HG02981 (cell line): Measurements from ENCODE around the gene ACTR5.

ENCODE experiments used
- ATAC-seq: cut with Tn5 transposase; IDR thresholded peaks from one replicate; pipeline ENCODE4 v1.9.1; 2021; ENCODE audit warnings: mild to moderate bottlenecking, moderate library complexity; ENCODE audit not compliant: unreplicated experiment

ACTR5 gene

DNA sequence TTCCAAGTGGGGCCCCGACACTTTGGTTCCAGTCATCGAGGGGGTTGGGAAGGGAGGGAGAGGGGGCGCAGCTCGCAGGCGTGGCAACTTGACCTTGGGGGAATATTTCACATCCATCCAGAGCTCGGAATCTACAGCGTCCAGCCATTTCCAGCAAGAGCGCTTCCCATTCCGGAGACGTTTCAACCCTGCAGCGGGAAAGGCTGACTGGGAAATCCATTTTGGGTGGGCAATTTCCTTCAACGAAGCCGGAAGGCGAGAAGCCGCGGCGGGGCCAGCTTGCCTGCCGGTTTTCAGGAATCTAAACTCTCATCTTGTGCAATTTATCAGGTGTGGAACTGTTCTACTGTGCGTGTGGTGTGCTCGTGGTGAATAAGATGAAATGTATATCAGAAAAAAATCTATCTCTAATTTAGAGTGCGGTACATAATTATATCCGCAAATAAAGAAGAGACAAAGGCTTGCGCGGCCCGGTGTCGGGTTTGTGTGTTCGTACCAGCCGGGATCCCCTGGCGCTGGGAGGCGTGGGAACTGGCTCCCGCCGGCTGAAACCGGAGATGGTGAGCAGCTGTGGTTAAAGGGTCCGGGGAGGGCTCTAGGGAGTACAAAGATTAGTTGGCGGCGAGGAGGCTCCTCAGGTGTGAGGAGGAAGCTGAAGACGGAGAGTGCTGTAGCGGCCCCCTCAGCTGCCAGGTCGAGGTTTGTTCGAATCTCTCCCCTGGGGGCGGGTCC, 19.2 kb upstream of the ACTR5 start:
- ATAC-seq: no peak

DNA sequence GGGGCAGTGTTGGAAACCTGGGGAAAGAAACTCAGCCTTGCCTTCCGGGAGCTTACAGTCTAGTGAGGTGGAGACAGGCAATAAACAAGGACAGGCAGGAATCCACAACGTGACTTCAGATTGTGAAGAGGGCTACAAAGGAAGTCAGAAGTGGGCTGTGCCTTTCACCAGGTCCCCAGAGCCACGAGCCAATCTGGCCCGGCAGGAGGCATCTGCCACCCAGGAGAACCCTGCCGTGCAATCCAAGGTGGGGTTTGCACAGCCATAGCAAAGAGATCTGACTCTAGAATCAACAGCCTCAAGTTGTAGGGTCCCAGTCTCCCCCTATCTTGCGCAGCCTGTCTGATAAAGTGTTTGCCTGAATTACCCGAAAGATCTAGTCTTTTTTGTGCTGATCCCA, 18.5 kb upstream of the ACTR5 start:
- no peak for ATAC-seq

DNA sequence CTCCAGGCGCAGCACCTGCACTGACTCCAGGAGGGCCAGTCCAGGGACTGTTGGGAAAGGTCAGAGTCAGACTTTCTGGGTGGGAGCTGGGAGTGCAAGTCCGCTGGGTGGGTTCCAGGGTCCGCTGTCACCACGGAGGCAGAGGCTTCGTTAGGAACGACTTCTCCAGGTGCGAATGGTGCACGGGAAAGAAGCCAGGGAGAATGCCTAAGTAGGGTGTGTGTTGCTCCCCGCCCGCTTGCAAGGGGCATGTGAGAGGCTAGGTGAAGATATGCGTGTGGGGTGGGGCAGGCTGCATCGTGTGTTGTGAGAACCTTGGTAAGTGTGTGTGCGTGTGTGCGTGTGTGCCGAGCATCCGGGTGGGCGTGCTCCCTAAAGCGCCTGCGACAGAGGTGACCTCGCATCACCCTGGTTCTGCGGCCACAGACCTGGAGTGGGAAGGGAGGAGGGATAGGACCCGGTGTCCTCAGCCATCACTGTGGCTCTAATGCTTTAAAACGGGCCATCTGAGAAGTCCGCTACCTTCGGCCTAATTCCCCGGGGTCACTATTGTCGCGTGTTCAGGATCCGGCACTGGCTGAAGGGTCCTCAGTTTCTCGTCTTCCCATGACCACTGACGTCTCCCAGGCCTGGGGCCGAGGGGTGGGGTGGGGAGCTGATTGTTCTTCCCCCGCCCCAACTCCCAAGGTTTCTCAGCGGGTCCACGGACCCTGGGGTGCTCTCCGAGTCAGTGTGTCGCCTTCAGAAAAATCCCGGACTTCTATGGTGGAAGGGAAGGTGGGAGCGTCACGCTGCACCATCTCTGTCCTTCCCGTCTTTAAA, 17.9 kb upstream of the ACTR5 start:
- no peak for ATAC-seq

DNA sequence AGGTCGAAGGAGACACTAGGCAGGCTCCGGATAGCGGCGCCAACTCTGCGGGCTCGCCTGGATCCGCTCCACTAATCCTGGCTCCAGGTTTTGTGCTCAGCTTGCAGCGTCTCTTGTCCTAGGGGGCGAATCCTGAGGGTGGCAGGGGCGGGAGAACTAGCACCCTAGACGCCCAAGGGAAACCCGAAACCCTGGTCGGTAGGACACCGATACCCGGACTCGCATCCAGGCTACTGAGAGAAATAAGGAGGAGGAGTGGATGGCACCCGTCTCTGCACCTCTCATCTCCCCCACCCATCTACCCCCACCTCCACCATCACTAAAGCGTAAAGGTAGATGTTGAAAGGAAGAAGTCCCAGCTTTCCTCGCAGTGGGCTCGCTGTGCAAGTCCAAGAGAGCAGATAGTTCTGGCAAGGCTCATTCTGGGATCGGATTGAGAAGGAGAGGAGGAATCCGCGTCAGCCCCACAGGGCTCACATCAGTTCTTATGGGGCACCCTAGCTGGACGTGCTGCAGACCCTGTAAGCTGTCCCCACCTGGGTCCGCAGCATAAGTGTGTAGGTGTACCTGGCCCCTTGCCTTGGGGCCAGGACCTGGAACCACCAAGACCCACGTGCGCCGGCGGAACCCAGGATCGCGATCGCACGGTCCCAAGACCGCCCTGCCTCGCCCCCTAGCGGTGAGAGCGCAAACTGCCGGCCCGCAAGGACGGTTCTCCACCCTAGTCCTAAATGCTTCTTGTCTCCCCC, 17.1 kb upstream of the ACTR5 start:
- peak; percentile 49 for ATAC-seq

DNA sequence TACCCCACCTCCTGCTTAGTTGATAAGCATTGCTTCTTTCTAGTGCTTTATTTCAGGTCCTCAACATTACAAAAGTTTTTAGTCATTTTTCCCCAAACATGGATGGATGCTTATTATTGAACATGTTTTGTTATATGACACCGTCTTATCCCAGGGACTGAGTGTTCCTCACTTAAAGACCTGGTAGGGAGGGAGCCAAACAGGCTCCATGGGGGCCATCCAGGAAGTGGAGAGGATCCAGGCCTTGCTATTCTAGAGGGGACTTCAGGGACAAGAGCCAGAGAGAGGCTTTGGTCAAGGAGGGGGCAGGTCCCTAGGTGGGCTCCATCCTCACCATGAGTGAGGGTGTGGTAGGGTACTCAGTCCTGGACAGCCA, 16.5 kb upstream of the ACTR5 start:
- no peak for ATAC-seq

DNA sequence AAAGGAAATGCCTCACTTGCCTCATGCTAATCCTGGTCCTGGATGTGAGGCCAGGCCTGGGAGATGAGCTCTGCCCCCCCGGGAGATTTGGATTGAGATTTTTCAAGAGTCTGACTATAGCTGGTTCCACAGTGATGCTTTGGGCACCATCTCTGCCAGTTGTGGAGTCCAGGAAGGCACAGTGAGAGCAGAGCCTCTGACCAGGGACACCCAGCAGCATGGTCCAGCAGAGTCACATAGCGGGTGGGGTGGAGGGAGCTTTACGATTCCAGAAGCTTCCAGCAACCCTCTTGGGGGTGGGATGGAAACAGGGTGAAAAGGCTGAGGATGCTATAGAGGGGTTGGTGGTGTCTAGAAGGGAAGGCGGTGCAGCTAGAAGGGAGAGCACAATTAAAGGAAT, 15.3 kb upstream of the ACTR5 start:
- ATAC-seq: no peak

DNA sequence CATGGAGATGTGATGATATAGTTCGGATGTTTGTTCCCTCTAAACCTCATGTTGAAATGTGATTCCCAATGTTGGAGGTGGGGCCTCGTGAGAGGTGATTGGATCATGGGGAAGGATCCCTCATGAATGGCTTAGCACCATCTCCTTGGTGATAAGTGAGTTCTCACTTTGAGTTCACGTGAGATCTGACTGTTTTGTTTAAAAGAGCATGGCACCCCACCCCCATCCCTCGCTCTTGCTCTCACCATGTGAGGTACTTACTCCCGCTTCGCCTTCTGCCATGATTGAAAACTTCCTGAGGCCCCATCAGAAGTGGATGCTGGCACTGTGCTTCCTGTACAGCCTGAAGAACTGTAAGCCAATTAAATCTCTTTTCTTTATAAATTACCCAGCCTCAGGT, 13.1 kb upstream of the ACTR5 start:
- ATAC-seq: no peak

DNA sequence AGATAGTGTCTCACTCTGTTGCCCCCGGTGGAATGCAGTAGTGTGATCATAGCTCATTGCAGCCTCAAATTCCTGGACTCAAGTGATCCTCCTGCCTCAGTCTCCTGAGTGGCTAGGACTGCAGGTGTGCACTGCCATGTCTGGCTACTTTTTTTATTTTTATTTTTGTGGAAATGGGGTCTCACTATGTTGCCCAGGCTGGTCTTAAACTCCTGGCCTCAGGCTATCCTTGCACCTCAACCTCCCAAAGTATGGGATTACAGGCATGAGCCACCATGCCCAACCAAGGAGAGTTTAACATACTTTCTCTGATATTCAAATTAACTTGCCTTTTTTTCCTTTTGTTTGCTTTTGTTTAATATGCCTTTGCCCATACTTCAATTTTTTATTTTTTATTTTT, 10.4 kb upstream of the ACTR5 start:
- ATAC-seq: no peak

DNA sequence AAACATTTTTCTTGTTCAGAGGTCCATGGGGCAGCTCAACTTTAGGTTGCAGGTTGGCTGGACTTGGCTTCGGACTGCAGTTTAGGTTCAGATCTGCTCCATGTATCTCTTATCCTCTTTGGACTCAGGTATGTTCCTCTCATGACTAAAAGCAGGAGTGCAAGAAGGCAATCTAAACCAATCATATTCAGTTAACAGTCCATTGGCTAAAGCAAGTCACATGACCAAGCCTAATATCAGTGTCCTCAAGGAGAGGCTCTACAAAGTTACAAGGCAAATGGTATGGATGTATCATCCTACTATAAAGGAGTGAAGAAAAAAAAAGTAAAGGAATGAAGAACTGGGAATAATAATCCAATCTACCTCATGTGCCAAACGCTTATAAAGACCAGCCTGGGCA, 2.5 kb upstream of the ACTR5 start:
- no peak for ATAC-seq

DNA sequence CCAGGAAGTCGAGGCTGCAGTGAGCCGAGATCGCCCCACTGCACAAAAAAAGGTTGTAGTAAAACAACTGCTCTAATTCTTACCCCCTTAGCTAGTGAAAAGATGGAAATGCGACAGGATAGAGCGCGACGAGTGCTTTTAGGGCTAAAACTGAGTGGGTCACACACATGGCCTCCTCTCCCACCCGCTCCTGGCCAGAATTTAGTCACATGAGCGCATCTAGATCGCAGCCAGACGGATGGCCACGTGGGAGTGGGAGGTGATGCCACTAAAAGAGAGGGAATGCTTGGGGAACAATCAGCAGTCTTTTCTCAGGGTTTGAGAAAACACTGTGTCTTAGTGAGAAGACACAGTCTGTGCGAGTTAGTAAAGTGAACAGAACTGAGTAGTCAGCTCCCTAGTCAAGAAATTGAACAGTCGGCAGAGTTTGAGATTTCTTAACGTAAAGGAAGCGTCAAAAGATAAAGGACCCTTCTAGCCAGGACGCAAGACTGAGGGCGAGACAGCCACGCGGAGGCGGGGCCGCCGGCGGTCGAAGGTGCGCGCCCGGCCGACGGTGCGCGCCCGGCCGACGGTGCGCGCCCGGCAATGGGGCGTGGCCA, 664 bp upstream of the ACTR5 start:
- no peak for ATAC-seq

DNA sequence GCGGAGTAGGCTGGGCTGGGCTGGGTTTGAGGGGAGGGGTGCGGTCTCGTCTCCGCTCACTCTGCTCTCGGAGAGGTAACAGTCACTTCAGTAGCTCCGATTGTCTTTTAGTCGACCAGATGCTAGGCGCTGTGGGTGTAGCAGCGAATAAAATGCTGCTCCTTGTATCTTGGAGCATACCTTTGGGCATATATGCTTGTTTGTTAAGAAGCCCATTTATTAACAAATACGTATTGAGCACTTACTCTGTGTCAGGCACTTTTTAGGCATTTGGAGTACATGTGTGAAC, 545 bp downstream of the ACTR5 start:
- peak; percentile 36 for ATAC-seq

DNA sequence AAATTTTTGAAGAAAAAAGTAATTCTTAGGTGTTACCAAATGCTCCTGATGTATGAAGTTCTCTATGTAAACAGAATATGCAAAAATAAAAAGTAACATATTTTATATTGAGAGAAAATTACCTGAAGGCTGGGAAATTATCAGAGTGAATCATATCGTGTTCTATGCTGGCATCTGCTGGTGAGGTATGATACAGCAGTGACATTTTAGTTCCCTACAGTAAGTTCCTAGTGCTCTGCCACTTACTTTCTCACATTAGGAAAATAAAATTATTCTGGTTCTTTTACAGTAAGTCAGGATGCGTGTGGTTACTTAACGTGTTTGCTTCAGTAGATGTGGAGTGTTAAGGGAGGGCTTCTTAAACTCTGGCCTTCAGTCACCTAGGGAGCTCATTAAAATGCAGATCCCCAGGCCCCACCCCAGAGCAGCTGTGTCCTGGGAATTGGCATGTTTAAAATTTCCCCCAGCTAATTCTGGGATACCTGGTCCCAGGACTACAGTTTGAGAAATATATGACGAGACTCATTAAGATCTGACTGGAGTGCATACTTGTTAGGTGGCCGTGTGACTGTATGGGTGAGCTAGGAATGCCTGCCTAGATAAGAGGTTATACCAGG, 3.2 kb downstream of the ACTR5 start:
- no peak for ATAC-seq

DNA sequence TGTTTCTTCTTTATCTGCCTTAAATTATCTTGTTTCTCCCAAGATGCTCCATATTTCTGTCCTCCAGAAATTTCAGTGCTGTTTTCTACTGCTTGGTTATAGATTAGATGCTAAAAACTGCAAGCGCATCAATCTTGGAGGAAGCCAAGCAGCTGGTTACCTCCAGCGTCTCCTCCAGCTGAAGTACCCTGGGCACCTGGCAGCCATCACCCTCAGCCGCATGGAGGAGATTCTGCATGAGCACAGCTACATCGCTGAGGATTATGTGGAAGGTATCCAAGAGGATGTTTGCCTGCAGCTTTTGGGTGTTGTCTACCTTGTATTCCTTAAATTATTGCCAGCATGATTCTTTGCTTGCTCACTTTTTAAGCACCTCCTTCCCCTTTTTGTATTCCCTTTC, 3.8 kb downstream of the ACTR5 start:
- no peak for ATAC-seq

DNA sequence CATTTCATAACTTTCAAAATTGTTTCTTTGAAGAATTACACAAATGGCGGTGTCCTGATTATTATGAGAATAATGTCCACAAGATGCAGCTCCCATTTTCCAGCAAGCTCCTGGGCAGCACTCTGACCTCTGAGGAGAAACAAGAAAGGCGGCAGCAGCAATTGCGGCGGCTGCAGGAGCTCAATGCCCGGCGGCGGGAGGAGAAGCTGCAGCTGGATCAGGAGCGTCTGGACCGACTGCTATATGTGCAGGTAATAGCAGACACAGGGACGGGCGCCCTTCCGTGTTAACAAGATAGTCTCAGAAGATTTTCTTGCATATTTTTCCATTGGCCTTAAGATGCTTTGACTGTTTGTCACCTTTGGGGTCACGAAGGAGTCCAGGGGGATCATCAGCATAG, 6.7 kb downstream of the ACTR5 start:
- ATAC-seq: no peak

DNA sequence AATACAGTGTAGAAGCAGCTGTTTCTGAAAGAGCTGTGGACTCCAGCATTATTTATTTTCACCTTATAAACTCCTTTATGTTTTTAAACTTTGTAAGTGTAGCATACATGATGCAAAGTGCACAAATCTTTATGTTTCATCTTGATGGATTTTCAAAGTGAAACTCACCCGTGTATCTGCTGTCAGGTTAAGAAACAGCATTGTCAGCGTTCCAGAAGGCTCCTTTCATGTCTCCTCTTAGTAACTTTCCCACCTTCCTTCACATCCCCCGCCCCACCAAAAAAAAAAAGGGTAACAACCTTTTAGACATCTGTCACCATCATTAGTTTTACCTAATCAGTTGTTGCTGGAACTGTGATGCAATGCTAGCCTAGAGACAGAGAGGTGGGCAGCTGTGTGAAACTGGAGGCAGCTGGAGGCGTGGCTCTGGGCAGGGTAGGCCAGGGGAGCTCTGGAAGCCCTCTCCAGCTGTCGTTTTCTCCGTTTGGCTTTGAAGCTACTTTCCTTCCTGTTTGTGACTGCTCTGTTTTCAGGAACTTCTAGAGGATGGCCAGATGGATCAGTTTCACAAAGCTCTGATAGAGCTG, 7.2 kb downstream of the ACTR5 start:
- ATAC-seq: no peak

DNA sequence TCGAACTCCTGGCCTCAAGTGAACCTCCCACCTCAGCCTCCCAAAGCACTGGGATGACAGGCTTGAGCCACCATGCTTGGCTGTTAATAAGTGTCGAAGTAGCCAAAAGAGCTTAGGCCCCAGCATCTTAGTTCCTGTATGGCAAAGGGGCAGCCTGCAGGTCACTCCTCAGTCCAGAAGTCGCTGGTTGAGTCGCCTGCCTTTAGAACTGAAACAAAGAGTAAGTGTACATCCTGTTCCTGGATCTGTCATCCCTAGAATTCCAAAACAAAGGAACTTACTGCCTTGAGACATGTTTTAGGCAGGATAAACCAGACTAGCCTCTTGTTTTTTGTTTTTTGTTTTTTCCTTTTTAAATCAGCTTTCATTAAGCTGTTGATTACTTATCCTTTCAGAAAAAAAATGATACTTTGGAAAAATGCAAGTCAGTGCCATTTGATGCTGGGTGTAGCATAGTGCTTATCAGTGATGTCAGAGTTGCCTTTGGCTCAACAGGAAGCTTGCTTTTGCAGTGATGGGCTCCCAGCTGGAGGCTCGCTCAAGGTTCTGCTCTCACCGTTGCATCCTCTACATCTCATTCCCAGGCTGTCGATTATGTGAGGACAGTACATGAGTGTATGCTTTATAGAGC, 9.0 kb downstream of the ACTR5 start:
- no peak for ATAC-seq

DNA sequence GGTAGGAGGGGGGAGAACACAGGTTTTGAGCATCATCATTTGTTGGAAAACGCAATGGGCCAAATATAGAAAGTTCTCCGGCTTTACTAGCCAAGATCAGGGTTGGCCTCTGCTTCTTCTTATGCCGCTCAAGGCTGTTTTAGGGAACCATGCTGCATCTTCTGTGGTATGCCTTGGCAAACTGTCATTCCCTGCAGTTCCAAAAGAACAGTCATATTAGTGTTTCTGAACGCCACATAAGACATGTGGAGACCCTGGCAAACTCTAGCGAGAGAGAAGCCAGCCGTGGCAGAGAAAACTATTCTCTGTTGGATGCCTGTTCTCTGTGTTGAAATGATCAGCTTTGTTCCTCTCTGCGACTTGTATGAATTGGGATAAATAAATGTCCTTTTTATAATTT, 10.8 kb downstream of the ACTR5 start:
- ATAC-seq: no peak

DNA sequence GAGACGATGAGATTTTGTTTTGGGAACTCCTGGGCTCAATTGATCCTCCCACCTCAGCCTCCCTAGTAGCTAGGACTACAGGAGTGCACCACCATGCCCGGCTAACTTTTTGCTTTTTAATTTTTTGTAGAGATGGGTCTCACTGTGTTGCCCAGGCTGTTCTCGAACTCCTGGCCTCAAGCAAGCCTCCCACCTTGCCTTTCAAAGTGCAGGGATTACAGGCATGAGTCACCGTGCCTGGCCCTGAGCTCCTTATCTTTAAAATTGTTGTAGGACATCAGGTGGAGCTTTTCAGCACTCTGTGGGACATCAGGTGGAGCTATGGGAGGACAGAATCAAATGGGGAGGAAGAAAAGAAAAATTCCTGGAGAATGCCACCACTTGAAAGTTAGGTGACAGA, 12.7 kb downstream of the ACTR5 start:
- ATAC-seq: no peak

DNA sequence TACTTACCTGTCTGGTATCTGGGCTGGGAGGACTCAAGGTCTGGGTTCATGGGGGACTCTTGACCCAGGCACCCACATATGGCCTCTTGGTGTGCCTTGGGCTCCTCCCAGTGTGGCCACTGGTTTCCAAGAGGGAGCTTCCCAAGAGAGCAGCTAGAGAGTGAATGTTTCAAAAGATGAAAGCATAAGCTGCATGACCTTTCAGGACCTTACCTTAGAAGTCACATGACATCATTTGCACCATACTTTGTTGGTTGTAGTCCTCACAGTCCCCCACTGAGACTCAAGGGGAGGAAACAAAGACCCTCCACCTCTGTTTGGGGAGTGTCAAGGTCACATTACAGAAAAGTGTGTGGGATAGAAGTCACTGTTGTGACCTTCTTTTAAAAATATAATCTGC, 13.9 kb downstream of the ACTR5 start:
- ATAC-seq: no peak

DNA sequence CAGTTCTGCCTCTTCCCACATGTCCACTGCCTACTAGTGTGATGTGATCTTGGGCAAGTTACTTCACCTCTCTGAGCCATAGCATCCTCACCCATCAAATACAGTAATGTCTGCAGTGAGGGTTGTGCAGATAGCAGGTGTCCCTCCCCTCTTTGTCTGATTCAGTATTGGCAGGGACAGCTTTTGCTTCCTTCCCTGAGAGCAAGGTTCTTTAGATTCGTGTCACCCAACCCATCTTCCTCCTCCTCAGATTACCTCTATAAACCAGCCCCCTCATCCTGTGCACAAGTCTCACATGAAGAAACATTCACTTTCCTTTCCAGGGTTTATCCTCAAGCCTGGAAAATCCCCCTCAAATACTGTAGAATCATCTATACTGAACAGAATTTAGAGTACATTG, 15.4 kb downstream of the ACTR5 start:
- no peak for ATAC-seq
